HG02610 (cell line): ENCODE data around the gene SYCP2.

Experiments used
- ATAC-seq: cut with Tn5 transposase; IDR thresholded peaks from one replicate; pipeline ENCODE4 v1.9.1; 2021; ENCODE audit warnings: mild to moderate bottlenecking, moderate library complexity; ENCODE audit not compliant: unreplicated experiment

Gene SYCP2

DNA sequence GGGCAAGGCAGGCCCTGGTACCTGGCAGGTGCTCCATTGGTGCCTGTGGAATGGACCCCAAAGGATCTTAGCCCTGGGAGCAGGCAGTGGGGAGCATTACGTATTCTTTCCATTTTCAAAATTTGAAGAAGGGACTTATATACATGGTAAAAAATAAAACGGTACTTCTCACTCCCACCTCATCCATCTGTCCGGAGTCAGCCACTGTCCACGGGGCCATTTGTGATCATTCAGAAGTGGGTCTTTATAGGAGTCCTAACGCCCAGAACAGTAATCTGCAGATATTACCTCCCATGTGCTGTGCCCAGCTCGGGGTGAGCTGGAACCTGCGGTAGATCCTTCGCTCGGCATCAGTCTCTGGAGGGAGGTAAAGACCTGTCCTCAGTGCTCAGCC lies 110.4 kb downstream of the SYCP2 start:
- ATAC-seq, result no peak

DNA sequence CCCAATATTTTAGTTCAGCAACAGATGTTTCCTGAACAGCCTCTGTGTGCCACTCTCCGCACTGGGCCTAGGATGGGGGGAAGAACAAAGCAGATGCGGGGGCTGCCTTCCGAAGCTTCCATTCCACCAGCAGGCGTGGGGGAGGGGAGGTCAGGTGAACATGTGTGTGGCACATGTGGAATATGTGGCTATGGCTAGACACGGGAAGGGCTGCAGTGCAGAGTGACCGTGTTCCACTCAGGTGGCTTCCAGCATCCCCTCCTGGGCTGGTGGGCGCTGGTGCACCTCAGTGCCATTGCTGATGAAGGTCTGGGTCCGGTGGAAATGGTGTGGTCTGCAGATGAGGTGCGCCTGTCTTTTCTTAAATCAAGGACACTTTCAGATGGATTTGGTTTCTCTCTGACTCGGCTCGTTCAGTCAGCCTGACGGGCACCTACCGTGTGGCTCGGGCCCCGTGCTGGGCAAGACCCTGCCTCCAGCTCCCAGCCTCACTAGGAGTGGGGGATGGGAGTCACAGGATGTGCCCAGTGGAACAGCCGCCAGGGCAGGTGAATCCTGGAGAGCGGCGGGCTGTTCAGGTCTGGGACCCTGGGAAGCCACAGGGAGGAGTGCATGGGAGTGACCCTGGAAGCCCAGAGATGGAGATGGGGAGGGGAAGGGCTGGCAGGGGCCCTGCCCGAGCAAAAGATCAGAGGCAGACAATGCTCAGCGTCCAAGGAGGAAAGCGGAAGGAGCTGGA lies 111.0 kb downstream of the SYCP2 start:
- ATAC-seq, result no peak

DNA sequence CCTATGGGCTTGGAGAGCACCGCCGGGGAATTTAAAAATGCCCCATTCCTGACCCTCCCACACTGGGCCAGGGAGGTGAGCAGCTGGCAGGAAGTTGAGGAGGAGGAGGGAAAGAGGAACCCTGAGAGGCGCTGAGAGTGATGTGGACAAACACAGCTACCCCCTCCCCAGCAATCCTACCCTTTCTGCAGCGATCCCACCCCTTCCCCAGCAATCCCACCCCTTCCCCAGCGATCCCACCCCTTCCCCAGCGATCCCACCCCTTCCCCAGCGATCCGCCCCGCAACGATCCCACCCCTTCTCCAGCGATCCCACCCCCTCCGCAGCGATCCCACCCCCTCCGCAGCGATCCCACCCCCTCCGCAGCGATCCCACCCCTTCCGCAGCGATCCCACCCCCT lies 111.6 kb downstream of the SYCP2 start:
- no peak for ATAC-seq

- ATAC-seq, result no peak
Measured at GRCh38 chr20:59821201-59821600, 112.2 kb downstream of the SYCP2 start.

DNA sequence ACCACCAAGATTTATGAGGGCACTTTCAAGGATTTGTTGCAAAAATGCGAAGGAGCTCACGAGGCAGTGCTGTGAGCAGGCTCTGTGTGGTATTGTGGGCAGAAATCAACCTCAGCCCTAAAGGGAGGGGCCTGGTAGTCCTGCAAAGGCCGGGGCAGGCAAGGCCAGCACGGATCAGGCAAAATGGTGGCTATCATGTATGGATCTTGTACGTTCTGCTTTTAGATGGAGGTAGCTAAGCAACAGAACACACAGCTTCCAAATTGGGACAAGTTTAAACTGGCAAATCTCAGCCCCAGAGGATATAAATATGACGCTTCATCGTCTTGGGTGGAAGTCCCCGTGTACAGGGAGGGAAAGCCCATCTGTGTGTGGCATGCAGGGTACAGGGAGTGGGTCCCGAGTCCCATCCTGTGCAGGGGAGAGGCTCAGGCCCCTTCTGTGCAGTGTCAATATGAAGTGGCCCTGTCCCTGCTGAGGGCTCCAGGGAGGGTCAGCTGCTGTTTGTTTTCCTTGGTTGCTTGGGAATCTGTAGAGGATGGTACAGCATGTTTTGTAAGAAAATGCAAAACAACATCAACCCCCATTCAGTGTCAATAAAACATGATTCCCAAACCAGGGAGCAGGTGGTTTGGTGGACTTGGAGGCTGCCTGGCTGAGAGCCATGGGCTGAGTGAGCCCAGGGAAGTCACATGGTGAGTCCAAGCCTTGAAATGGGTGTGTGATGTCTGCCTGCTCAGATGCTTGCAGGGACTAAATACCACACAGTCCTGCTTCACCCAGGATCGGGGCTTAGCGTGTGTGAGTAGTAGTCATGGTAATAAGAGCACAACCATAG lies 113.0 kb downstream of the SYCP2 start:
- no peak for ATAC-seq

DNA sequence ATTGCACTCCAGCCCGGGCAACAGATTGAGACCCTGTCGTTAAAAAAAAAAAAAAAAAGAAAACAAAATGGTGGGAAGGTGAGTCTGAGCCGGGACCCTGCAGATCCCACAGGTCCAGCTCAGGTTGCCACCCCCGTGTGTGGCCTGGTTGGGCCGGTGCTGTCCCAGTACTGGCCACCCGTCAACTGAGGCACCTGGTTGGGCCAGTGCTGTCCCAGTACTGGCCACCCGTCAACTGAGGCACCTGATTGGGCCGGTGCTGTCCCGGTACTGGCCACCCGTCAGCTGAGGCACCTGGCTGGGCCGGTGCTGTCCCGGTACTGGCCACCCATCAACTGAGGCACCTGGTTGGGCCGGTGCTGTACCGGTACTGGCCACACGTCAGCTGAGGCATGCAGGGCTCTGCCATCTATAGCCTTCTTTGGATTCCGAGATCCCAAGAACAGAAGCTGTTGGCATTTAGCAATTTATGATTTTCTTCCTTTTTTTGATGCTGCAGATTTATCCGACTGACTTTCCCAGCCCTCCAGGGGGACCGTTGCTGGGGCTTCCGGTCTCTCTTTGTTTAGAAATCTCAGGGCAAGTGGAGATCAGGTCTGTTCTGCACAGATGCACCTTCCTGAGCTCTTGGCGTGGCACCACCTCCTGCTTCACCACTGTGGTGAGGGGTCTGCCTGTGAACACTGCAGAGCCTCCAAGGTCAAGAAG lies 113.8 kb downstream of the SYCP2 start:
- ATAC-seq, result no peak

GRCh38 chr20:59818911-59819310 lies 114.5 kb downstream of the SYCP2 start:
- no peak for ATAC-seq

- ATAC-seq, result no peak
Measured at GRCh38 chr20:59817846-59818615, 115.4 kb downstream of the SYCP2 start.

DNA sequence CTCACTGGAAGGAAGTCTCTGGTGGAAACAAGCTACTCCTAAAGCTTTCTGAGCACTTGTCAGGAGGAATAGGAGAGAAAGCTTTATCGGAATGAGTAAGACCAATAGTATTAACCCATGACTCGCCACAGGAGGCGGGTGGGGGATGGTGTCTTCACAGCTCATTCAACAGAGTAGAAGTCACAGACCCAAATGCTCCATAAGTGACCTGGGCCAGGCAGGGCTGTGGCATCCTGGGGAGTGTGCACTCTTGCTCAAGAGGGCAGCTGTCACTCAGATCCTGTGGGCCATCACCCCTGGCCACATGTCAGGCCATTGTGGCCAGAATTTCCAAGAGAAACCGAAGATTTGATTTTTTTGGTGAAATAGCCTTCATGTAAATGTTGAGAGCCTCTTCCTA lies 116.0 kb downstream of the SYCP2 start:
- no peak for ATAC-seq

GRCh38 chr20:59816146-59816738 lies 117.2 kb downstream of the SYCP2 start:
- no peak for ATAC-seq

GRCh38 chr20:59814840-59815340 lies 118.5 kb downstream of the SYCP2 start:
- no peak for ATAC-seq

- no peak for ATAC-seq
Measured at GRCh38 chr20:59813948-59814839, 119.2 kb downstream of the SYCP2 start.
